Measurements from ENCODE around the gene ANKFN1. TPM values are rescaled to one million over a fixed set of nuclear protein-coding genes. Genes with fewer than 3 reads are reported as not detected.

Gene ANKFN1
- total and polyA plus RNA-seq, 2 of the 13 experiments (the other 11 are each of a cell fraction or from before 2014, with no cell fraction given): not detected

GRCh38 chr17:56257075-56257474, 103.8 kb downstream of the ANKFN1 start:
- WGBS (ENCODE audit: low lambda C conversion rate): 0% methylated on average over 1 of the region's 1 CpG
- peak; percentile 58 for ATAC-seq
- CTCF ChIA-PET (ENCODE audit: low intra/inter-chr PET ratio, low total read pairs): no interaction called here

More at GRCh38 chr17:56257075-56257474, 103.8 kb downstream of the ANKFN1 start:
- TF ChIP-seq MNT (IDR thresholded peaks at IDR 0.05) (no peak), TP53 (CRISPR knock-in tag; conservative IDR thresholded peaks at IDR 0.05) (no peak), KDM1A (CRISPR knock-in tag; IDR thresholded peaks at IDR 0.05) (no peak), SIX1 (CRISPR knock-in tag; IDR thresholded peaks at IDR 0.05; ENCODE audit: borderline replicate concordance) (no peak), ZNF674 (CRISPR knock-in tag; IDR thresholded peaks at IDR 0.05; ENCODE audit: low read depth) (no peak), ZNF639 (CRISPR knock-in tag; conservative IDR thresholded peaks at IDR 0.05) (no peak), ZNF780A (CRISPR knock-in tag; IDR thresholded peaks at IDR 0.05) (no peak)
- POLR2A ChIA-PET: no interaction called here
- in situ Hi-C loops (cut with HindIII; ENCODE audit: extremely low pct_ligation_motif_present, low pct_unique_long_range_greater_than_20kb) (no loop called here), intact Hi-C loops (cut with micrococcal nuclease; ENCODE audit: unreplicated experiment) (no loop called here)
- Histone ChIP-seq H3K4me1 (ENCODE audit: insufficient read depth, low read length) (no peaks in the 10 kb centered on the region), H3K4me3 (replicated peaks in 1 of 3; ENCODE audit: insufficient read depth in 1 of 3, low read depth in 2 of 3, low read length in 3 of 3) (no peak overlapping the region), H3K27ac (ENCODE audit: extremely low read length, insufficient read depth, low read length) (no peak overlapping the region), H3K9me3 (ENCODE audit: low read length) (no peaks in the 10 kb centered on the region), H2AFZ (ENCODE audit: low read length) (no peak overlapping the region), H4K20me1 (ENCODE audit: insufficient read depth, low read length) (no peaks in the 10 kb centered on the region), H3K4me2 (ENCODE audit: low read depth, low read length) (no peak overlapping the region), H3K27me3 (ENCODE audit: control insufficient read depth in 1 of 2, insufficient read depth in 2 of 2, low read length in 2 of 2) (peaks cover 0 to 6% of the 10 kb centered on the region in 2 experiments; a peak in 1 of 5 replicates), H3K79me2 (ENCODE audit: insufficient read depth, low read length) (no peaks in the 10 kb centered on the region), H3K36me3 (replicated peaks in 1 of 2; ENCODE audit: control insufficient read depth in 1 of 2, insufficient read depth in 2 of 2, low read length in 2 of 2) (no peaks in the 10 kb centered on the region), H3K9ac (ENCODE audit: insufficient read depth, low read depth, low read length) (no peak overlapping the region)
- BruUV-seq (replicated peaks): no TSS peak
- no peak for FAIRE-seq
- DNase-seq (ENCODE audit: low spot score): no peak

Measured in HepG2 (cell line).